GM21367 (cell line): ENCODE results near the gene ROBO1.

Source experiments
- ATAC-seq: cut with Tn5 transposase; IDR thresholded peaks from one replicate; pipeline ENCODE4 v1.9.1; 2021; ENCODE audit not compliant: unreplicated experiment

Gene ROBO1

GRCh38 chr3:78666470-78666800, 1101.4 kb downstream of the ROBO1 start:
- no peak for ATAC-seq

- ATAC-seq: no peak
These were observed 1101.9 kb downstream of the ROBO1 start for GRCh38 chr3:78665776-78666469.

GRCh38 chr3:78665101-78665500, 1102.7 kb downstream of the ROBO1 start:
- no peak for ATAC-seq

GRCh38 chr3:78660957-78661356, 1106.8 kb downstream of the ROBO1 start:
- no peak for ATAC-seq

- no peak for ATAC-seq
These were observed 1108.3 kb downstream of the ROBO1 start for GRCh38 chr3:78659386-78659987.

- ATAC-seq: no peak
These were observed 1120.1 kb downstream of the ROBO1 start for GRCh38 chr3:78647726-78648125.

GRCh38 chr3:78645628-78646310, 1122.0 kb downstream of the ROBO1 start:
- ATAC-seq: peak; percentile 88

GRCh38 chr3:78644847-78645246, 1123.0 kb downstream of the ROBO1 start:
- no peak for ATAC-seq

- no peak for ATAC-seq
These were observed 1125.4 kb downstream of the ROBO1 start for GRCh38 chr3:78642226-78643035.

GRCh38 chr3:78641703-78642102, 1126.1 kb downstream of the ROBO1 start:
- ATAC-seq: no peak

- no peak for ATAC-seq
These were observed 1133.5 kb downstream of the ROBO1 start for GRCh38 chr3:78634316-78634715.

GRCh38 chr3:78633626-78634025, 1134.2 kb downstream of the ROBO1 start:
- no peak for ATAC-seq

GRCh38 chr3:78632925-78633553, 1134.8 kb downstream of the ROBO1 start:
- no peak for ATAC-seq

- no peak for ATAC-seq
These were observed 1138.3 kb downstream of the ROBO1 start for GRCh38 chr3:78629544-78629943.

GRCh38 chr3:78621061-78621716, 1146.6 kb downstream of the ROBO1 start:
- no peak for ATAC-seq

GRCh38 chr3:78614486-78614885, 1153.3 kb downstream of the ROBO1 start:
- no peak for ATAC-seq

- ATAC-seq: no peak
These were observed 1154.3 kb downstream of the ROBO1 start for GRCh38 chr3:78613421-78613879.

GRCh38 chr3:78611278-78611677, 1156.5 kb downstream of the ROBO1 start:
- ATAC-seq: no peak

- ATAC-seq: no peak
These were observed 1157.2 kb downstream of the ROBO1 start for GRCh38 chr3:78610462-78611125.

GRCh38 chr3:78606756-78607155, 1161.0 kb downstream of the ROBO1 start:
- ATAC-seq: no peak
